ENCODE measurements around the gene ANKMY1. TPM values are rescaled to one million over a fixed set of nuclear protein-coding genes. Genes with fewer than 3 reads are reported as not detected.

Gene ANKMY1
- total and polyA plus RNA-seq, 2 donors (not counting 1 experiment from before 2014, with no cell fraction given), result 51.7 to 72.1 TPM

GRCh38 chr2:240573516-240574385, 16.0 kb upstream of the ANKMY1 start:
- peaks cover 22% of the 10 kb centered on the region in 2 donors for H3K4me1 ChIP-seq (ENCODE audit: control insufficient read depth in 2 of 2, insufficient read depth in 2 of 2, low read length in 2 of 2)
- no peak for ATAC-seq (ENCODE audit: low read depth)
- H3K4me3 ChIP-seq (ENCODE audit: control extremely low read depth in 1 of 5, extremely low read depth in 1 of 5, insufficient read depth in 1 of 5, low read depth in 2 of 5, low read length in 4 of 5), result no peak overlapping the region
- DNase-seq, result no peak
- H3K9me3 ChIP-seq (ENCODE audit: control extremely low read depth in 1 of 3, control insufficient read depth in 2 of 3, insufficient read depth in 1 of 3, low read length in 2 of 3), result no peaks in the 10 kb centered on the region
- TF ChIP-seq CTCF (IDR thresholded peaks at IDR 0.05) (no peak), EZH2 (IDR thresholded peaks at IDR 0.05; ENCODE audit: borderline replicate concordance, insufficient read depth, low read depth, low read length, poor library complexity, severe bottlenecking) (no peak)
- H2AFZ ChIP-seq (ENCODE audit: insufficient read depth, low read depth, low read length, poor library complexity, severe bottlenecking), result no peak overlapping the region
- CTCF ChIA-PET, result no interaction called here
- Mint-ChIP-seq H3K27ac (no peak overlapping the region), H3K4me1 (peaks cover 26% of the 10 kb centered on the region), H3K27me3 (no peaks in the 10 kb centered on the region), H3K4me3 (no peak overlapping the region), H3K9me3 (ENCODE audit: insufficient read depth) (no peaks in the 10 kb centered on the region)
- WGBS (ENCODE audit: insufficient coverage), result 94% methylated on average over 35 of the region's 37 CpGs
- POLR2A ChIA-PET, result no interaction called here
- peaks cover 0 to 58% of the 10 kb centered on the region in 2 experiments for H3K36me3 ChIP-seq (replicated peaks in 1 of 2; ENCODE audit: control extremely low read depth in 1 of 2, control insufficient read depth in 1 of 2, extremely low read depth in 1 of 2, insufficient read depth in 2 of 2, low read length in 1 of 2)
- H3K4me2 ChIP-seq (replicated peaks; ENCODE audit: low read depth, low read length, poor library complexity, severe bottlenecking), result no peak overlapping the region
- intact Hi-C loops (cut with micrococcal nuclease), result no loop called here
- peaks cover 98% of the 10 kb centered on the region for H4K20me1 ChIP-seq (ENCODE audit: control insufficient read depth, insufficient read depth, low read length, poor library complexity, severe bottlenecking)
- no peak overlapping the region for H3K27ac ChIP-seq (ENCODE audit: low read length in 2 of 2)
- no peak overlapping the region for H3K9ac ChIP-seq (ENCODE audit: low read length)
- H3K79me2 ChIP-seq (ENCODE audit: control insufficient read depth, insufficient read depth, low read length), result peaks cover 69% of the 10 kb centered on the region
- no peaks in the 10 kb centered on the region for H3K27me3 ChIP-seq (replicated peaks in 1 of 4; ENCODE audit: control extremely low read depth in 1 of 4, control insufficient read depth in 3 of 4, insufficient read depth in 4 of 4, low read length in 3 of 4)

GRCh38 chr2:240573071-240573515, 15.3 kb upstream of the ANKMY1 start:
- ChIA-PET CTCF (no interaction called here), POLR2A (no interaction called here)
- H2AFZ ChIP-seq (ENCODE audit: insufficient read depth, low read depth, low read length, poor library complexity, severe bottlenecking), result no peak overlapping the region
- H3K4me2 ChIP-seq (replicated peaks; ENCODE audit: low read depth, low read length, poor library complexity, severe bottlenecking), result no peak overlapping the region
- no peak for TF ChIP-seq EZH2 (IDR thresholded peaks at IDR 0.05; ENCODE audit: borderline replicate concordance, insufficient read depth, low read depth, low read length, poor library complexity, severe bottlenecking)
- no peak for TF ChIP-seq CTCF (IDR thresholded peaks at IDR 0.05)
- H3K27ac ChIP-seq (ENCODE audit: low read length in 2 of 2), result no peak overlapping the region
- no peaks in the 10 kb centered on the region for H3K9me3 ChIP-seq (ENCODE audit: control extremely low read depth in 1 of 3, control insufficient read depth in 2 of 3, insufficient read depth in 1 of 3, low read length in 2 of 3)
- no peak overlapping the region for H3K9ac ChIP-seq (ENCODE audit: low read length)
- WGBS (ENCODE audit: insufficient coverage), result 96% methylated on average over 20 of the region's 20 CpGs
- Mint-ChIP-seq H3K4me3 (no peak overlapping the region), H3K9me3 (ENCODE audit: insufficient read depth) (no peaks in the 10 kb centered on the region), H3K27ac (no peak overlapping the region), H3K27me3 (no peaks in the 10 kb centered on the region), H3K4me1 (peaks cover 26% of the 10 kb centered on the region)
- intact Hi-C loops (cut with micrococcal nuclease), result no loop called here
- DNase-seq (no peak), ATAC-seq (ENCODE audit: low read depth) (no peak)
- H3K36me3 ChIP-seq (replicated peaks in 1 of 2; ENCODE audit: control extremely low read depth in 1 of 2, control insufficient read depth in 1 of 2, extremely low read depth in 1 of 2, insufficient read depth in 2 of 2, low read length in 1 of 2), result peaks cover 0 to 55% of the 10 kb centered on the region in 2 experiments
- H3K27me3 ChIP-seq (replicated peaks in 1 of 4; ENCODE audit: control extremely low read depth in 1 of 4, control insufficient read depth in 3 of 4, insufficient read depth in 4 of 4, low read length in 3 of 4), result no peaks in the 10 kb centered on the region
- H3K4me1 ChIP-seq (ENCODE audit: control insufficient read depth in 2 of 2, insufficient read depth in 2 of 2, low read length in 2 of 2), result peaks cover 22% of the 10 kb centered on the region in 2 donors
- peaks cover 69% of the 10 kb centered on the region for H3K79me2 ChIP-seq (ENCODE audit: control insufficient read depth, insufficient read depth, low read length)
- H4K20me1 ChIP-seq (ENCODE audit: control insufficient read depth, insufficient read depth, low read length, poor library complexity, severe bottlenecking), result peaks cover 91% of the 10 kb centered on the region
- no peak overlapping the region for H3K4me3 ChIP-seq (ENCODE audit: control extremely low read depth in 1 of 5, extremely low read depth in 1 of 5, insufficient read depth in 1 of 5, low read depth in 2 of 5, low read length in 4 of 5)
